ENCODE results near the gene CLDN18. TPM values are rescaled to one million over a fixed set of nuclear protein-coding genes. Genes with fewer than 3 reads are reported as not detected.

The CLDN18 gene
- total and polyA plus RNA-seq, 2 experiments from 2014 or later, result 0.19 TPM; not detected in 1

DNA sequence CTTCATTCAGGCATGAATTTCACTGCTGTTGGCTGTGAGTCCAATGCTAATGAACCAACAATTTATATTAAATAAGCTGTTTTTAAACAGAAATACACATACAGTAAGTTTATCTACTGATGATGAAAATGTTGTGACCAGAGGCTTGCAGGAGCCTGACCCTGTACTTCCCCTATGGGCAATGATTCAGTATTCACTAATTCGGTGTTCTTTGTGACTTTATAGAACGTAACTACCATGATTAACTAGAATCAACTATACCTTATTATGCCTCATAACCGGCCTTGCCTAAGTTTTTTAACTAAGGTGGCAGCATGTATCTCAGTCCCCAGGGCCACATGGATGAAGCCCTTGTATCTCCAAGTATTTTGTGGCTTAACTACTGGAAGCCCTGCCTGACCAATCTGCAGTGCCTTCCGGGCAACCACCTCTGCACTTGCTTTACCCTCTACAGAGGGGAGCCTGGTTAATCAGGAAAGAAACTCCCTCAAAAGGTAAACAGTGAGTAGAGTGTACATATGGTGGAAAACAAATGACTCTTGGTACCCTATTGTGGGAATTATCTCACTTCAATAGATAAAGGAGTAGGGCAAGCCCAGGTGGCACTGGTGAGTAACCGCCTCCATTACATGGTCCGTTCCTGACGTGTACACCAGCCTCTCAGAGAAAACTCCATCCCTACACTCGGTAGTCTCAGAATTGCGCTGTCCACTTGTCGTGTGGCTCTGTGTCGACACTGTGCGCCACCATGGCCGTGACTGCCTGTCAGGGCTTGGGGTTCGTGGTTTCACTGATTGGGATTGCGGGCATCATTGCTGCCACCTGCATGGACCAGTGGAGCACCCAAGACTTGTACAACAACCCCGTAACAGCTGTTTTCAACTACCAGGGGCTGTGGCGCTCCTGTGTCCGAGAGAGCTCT is 11.6 kb upstream of the CLDN18 start (continued):
- TF ChIP-seq, protein P1, sequence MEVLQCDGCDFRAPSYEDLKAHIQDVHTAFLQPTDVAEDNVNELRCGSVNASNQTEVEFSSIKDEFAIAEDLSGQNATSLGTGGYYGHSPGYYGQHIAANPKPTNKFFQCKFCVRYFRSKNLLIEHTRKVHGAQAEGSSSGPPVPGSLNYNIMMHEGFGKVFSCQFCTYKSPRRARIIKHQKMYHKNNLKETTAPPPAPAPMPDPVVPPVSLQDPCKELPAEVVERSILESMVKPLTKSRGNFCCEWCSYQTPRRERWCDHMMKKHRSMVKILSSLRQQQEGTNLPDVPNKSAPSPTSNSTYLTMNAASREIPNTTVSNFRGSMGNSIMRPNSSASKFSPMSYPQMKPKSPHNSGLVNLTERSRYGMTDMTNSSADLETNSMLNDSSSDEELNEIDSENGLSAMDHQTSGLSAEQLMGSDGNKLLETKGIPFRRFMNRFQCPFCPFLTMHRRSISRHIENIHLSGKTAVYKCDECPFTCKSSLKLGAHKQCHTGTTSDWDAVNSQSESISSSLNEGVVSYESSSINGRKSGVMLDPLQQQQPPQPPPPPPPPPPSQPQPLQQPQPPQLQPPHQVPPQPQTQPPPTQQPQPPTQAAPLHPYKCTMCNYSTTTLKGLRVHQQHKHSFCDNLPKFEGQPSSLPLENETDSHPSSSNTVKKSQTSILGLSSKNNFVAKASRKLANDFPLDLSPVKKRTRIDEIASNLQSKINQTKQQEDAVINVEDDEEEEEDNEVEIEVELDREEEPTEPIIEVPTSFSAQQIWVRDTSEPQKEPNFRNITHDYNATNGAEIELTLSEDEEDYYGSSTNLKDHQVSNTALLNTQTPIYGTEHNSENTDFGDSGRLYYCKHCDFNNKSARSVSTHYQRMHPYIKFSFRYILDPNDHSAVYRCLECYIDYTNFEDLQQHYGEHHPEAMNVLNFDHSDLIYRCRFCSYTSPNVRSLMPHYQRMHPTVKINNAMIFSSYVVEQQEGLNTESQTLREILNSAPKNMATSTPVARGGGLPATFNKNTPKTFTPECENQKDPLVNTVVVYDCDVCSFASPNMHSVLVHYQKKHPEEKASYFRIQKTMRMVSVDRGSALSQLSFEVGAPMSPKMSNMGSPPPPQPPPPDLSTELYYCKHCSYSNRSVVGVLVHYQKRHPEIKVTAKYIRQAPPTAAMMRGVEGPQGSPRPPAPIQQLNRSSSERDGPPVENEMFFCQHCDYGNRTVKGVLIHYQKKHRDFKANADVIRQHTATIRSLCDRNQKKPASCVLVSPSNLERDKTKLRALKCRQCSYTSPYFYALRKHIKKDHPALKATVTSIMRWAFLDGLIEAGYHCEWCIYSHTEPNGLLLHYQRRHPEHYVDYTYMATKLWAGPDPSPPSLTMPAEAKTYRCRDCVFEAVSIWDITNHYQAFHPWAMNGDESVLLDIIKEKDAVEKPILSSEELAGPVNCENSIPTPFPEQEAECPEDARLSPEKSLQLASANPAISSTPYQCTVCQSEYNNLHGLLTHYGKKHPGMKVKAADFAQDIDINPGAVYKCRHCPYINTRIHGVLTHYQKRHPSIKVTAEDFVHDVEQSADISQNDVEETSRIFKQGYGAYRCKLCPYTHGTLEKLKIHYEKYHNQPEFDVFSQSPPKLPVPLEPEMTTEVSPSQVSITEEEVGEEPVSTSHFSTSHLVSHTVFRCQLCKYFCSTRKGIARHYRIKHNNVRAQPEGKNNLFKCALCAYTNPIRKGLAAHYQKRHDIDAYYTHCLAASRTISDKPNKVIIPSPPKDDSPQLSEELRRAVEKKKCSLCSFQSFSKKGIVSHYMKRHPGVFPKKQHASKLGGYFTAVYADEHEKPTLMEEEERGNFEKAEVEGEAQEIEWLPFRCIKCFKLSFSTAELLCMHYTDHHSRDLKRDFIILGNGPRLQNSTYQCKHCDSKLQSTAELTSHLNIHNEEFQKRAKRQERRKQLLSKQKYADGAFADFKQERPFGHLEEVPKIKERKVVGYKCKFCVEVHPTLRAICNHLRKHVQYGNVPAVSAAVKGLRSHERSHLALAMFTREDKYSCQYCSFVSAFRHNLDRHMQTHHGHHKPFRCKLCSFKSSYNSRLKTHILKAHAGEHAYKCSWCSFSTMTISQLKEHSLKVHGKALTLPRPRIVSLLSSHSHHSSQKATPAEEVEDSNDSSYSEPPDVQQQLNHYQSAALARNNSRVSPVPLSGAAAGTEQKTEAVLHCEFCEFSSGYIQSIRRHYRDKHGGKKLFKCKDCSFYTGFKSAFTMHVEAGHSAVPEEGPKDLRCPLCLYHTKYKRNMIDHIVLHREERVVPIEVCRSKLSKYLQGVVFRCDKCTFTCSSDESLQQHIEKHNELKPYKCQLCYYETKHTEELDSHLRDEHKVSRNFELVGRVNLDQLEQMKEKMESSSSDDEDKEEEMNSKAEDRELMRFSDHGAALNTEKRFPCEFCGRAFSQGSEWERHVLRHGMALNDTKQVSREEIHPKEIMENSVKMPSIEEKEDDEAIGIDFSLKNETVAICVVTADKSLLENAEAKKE (CRISPR knock-in tag; IDR thresholded peaks at IDR 0.05), result no peak
- TF ChIP-seq, protein P2, sequence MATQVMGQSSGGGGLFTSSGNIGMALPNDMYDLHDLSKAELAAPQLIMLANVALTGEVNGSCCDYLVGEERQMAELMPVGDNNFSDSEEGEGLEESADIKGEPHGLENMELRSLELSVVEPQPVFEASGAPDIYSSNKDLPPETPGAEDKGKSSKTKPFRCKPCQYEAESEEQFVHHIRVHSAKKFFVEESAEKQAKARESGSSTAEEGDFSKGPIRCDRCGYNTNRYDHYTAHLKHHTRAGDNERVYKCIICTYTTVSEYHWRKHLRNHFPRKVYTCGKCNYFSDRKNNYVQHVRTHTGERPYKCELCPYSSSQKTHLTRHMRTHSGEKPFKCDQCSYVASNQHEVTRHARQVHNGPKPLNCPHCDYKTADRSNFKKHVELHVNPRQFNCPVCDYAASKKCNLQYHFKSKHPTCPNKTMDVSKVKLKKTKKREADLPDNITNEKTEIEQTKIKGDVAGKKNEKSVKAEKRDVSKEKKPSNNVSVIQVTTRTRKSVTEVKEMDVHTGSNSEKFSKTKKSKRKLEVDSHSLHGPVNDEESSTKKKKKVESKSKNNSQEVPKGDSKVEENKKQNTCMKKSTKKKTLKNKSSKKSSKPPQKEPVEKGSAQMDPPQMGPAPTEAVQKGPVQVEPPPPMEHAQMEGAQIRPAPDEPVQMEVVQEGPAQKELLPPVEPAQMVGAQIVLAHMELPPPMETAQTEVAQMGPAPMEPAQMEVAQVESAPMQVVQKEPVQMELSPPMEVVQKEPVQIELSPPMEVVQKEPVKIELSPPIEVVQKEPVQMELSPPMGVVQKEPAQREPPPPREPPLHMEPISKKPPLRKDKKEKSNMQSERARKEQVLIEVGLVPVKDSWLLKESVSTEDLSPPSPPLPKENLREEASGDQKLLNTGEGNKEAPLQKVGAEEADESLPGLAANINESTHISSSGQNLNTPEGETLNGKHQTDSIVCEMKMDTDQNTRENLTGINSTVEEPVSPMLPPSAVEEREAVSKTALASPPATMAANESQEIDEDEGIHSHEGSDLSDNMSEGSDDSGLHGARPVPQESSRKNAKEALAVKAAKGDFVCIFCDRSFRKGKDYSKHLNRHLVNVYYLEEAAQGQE (IDR thresholded peaks at IDR 0.05; ENCODE audit: unreplicated experiment), result no peak
- no peak for TF ChIP-seq ZNF114 (CRISPR knock-in tag; IDR thresholded peaks at IDR 0.05)
- no peak for TF ChIP-seq STAT1 (IDR thresholded peaks at IDR 0.05; ENCODE audit: unreplicated experiment)
- no peak for TF ChIP-seq ZNF331 (CRISPR knock-in tag; IDR thresholded peaks at IDR 0.05; ENCODE audit: low read depth)
- TF ChIP-seq NANOG (IDR thresholded peaks at IDR 0.05; ENCODE audit: borderline replicate concordance), result no peak
- TF ChIP-seq, protein P3, sequence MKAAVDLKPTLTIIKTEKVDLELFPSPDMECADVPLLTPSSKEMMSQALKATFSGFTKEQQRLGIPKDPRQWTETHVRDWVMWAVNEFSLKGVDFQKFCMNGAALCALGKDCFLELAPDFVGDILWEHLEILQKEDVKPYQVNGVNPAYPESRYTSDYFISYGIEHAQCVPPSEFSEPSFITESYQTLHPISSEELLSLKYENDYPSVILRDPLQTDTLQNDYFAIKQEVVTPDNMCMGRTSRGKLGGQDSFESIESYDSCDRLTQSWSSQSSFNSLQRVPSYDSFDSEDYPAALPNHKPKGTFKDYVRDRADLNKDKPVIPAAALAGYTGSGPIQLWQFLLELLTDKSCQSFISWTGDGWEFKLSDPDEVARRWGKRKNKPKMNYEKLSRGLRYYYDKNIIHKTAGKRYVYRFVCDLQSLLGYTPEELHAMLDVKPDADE (IDR thresholded peaks at IDR 0.05), result no peak
- TF ChIP-seq EZH2phosphoT487 (IDR thresholded peaks at IDR 0.05; ENCODE audit: unreplicated experiment), result no peak
- TF ChIP-seq JUNB (IDR thresholded peaks at IDR 0.05; ENCODE audit: unreplicated experiment), result no peak
